A549 (cell line): ENCODE data around the gene SAMD10.

Source experiments
- CTCF ChIP-seq: fragments of >200 bp; sonication (Bioruptor Twin); formaldehyde crosslinking; IDR thresholded peaks from 3 replicates; pipeline ENCODE4 v1.5.1; 2016
- JUNB ChIP-seq: fragments of >200 bp; sonication (Bioruptor Twin); formaldehyde crosslinking; IDR thresholded peaks from 2 replicates; pipeline ENCODE4 v1.6.1; 2016
- MYC ChIP-seq: IDR thresholded peaks from 2 replicates; pipeline ENCODE4 v1.6.1; 2012; ENCODE audit warnings: mild to moderate bottlenecking, inconsistent platforms, low read length, improper control_type of control experiment, borderline replicate concordance
- RFX5 ChIP-seq: fragments of 450-650 bp; IDR thresholded peaks from 2 replicates; pipeline ENCODE4 v1.7.1; 2014; ENCODE audit warnings: antibody characterized with exemption, mild to moderate bottlenecking, moderate library complexity

GRCh38 chr20:63961664-63962425 is 17.6 kb downstream of the SAMD10 start:
- TF ChIP-seq RFX5 (no peak), CTCF (no peak), MYC (no peak), JUNB (no peak)
